Transverse colon (tissue), 4 donors: ENCODE measurements around the gene GATA5.

ENCODE experiments used
- CTCF ChIP-seq, 5 experiments: fragments of 200-600 bp in 3 of 5; fragments of 450-650 bp in 2 of 5; sonication (generic) in 3 of 5; IDR thresholded peaks; 1 replicate in 2 of 5; 2 replicates in 3 of 5; pipeline ENCODE4 v1.5.1; 2016 to 2017; ENCODE audit warnings: antibody characterized with exemption in 5 of 5, inconsistent platforms in 3 of 5, mild to moderate bottlenecking in 2 of 5, moderate library complexity in 1 of 5
- EP300 ChIP-seq: sonication (generic); formaldehyde crosslinking; IDR thresholded peaks from one replicate; pipeline ENCODE4 v1.6.1; 2017; ENCODE audit warnings: antibody characterized with exemption, low read depth
- POLR2A ChIP-seq: fragments of 450-650 bp; IDR thresholded peaks from one replicate; pipeline ENCODE4 v1.6.1; 2016; ENCODE audit warnings: antibody characterized with exemption, mild to moderate bottlenecking, moderate library complexity
- POLR2AphosphoS5 ChIP-seq, 3 donors: sonication (generic); formaldehyde crosslinking; IDR thresholded peaks; one replicate each; pipeline ENCODE4 v1.6.1; 2016; ENCODE audit warnings: antibody characterized with exemption in 3 of 3

- TF ChIP-seq POLR2A, result no peak
- TF ChIP-seq CTCF (IDR thresholded peaks at IDR 0.05), result no peak
- TF ChIP-seq EP300, result no peak
- no peak for TF ChIP-seq POLR2AphosphoS5 (IDR thresholded peaks at IDR 0.05)
Measured at GRCh38 chr20:62479656-62480055, 3.9 kb upstream of the GATA5 start.
